ENCODE results near the gene NPAS3.

Gene NPAS3

GRCh38 chr14:33680873-33681272 is 742.2 kb downstream of the NPAS3 start:
- DNase-seq (ENCODE audit: low read depth) = no peak

- DNase-seq (ENCODE audit: low read depth) = peak; percentile 86
These were observed 744.1 kb downstream of the NPAS3 start for GRCh38 chr14:33682760-33683159.

GRCh38 chr14:33685026-33685425 is 746.3 kb downstream of the NPAS3 start:
- DNase-seq (ENCODE audit: low read depth) = no peak

GRCh38 chr14:33685698-33686097 is 747.0 kb downstream of the NPAS3 start:
- DNase-seq (ENCODE audit: low read depth) = no peak

GRCh38 chr14:33686218-33686617 is 747.5 kb downstream of the NPAS3 start:
- peak; percentile 83 for DNase-seq (ENCODE audit: low read depth)

- no peak for DNase-seq (ENCODE audit: low read depth)
These were observed 748.2 kb downstream of the NPAS3 start for GRCh38 chr14:33686856-33687255.

- no peak for DNase-seq (ENCODE audit: low read depth)
These were observed 751.0 kb downstream of the NPAS3 start for GRCh38 chr14:33689680-33690079.

- no peak for DNase-seq (ENCODE audit: low read depth)
These were observed 753.2 kb downstream of the NPAS3 start for GRCh38 chr14:33691907-33692306.

GRCh38 chr14:33692762-33693161 is 754.1 kb downstream of the NPAS3 start:
- DNase-seq (ENCODE audit: low read depth) = peak; percentile 90

- DNase-seq (ENCODE audit: low read depth) = peak; percentile 62
These were observed 754.6 kb downstream of the NPAS3 start for GRCh38 chr14:33693237-33693636.

- DNase-seq (ENCODE audit: low read depth) = no peak
These were observed 757.5 kb downstream of the NPAS3 start for GRCh38 chr14:33696165-33696564.

- DNase-seq (ENCODE audit: low read depth) = no peak
These were observed 760.8 kb downstream of the NPAS3 start for GRCh38 chr14:33699300-33699983.

- no peak for DNase-seq (ENCODE audit: low read depth)
These were observed 761.4 kb downstream of the NPAS3 start for GRCh38 chr14:33700052-33700451.

GRCh38 chr14:33702293-33702692 is 763.6 kb downstream of the NPAS3 start:
- no peak for DNase-seq (ENCODE audit: low read depth)

- no peak for DNase-seq (ENCODE audit: low read depth)
These were observed 765.8 kb downstream of the NPAS3 start for GRCh38 chr14:33704481-33704880.

- DNase-seq (ENCODE audit: low read depth) = no peak
These were observed 766.8 kb downstream of the NPAS3 start for GRCh38 chr14:33705490-33705889.

- no peak for DNase-seq (ENCODE audit: low read depth)
These were observed 769.0 kb downstream of the NPAS3 start for GRCh38 chr14:33707716-33708115.

GRCh38 chr14:33709283-33709682 is 770.6 kb downstream of the NPAS3 start:
- no peak for DNase-seq (ENCODE audit: low read depth)

- no peak for DNase-seq (ENCODE audit: low read depth)
These were observed 771.0 kb downstream of the NPAS3 start for GRCh38 chr14:33709711-33710110.

GRCh38 chr14:33710273-33710672 is 771.6 kb downstream of the NPAS3 start:
- no peak for DNase-seq (ENCODE audit: low read depth)

GRCh38 chr14:33711194-33711593 is 772.5 kb downstream of the NPAS3 start:
- DNase-seq (ENCODE audit: low read depth) = no peak

GRCh38 chr14:33711811-33712216 is 773.1 kb downstream of the NPAS3 start:
- no peak for DNase-seq (ENCODE audit: low read depth)

- DNase-seq (ENCODE audit: low read depth) = peak; percentile 28
These were observed 776.0 kb downstream of the NPAS3 start for GRCh38 chr14:33714527-33715226.

GRCh38 chr14:33715227-33715528 is 776.5 kb downstream of the NPAS3 start:
- no peak for DNase-seq (ENCODE audit: low read depth)

Measured in stromal cell of bone marrow (primary cell).